Measurements from ENCODE around the gene ARHGEF28. TPM values are rescaled to one million over a fixed set of nuclear protein-coding genes. Genes with fewer than 3 reads are reported as not detected.

The ARHGEF28 gene
- total RNA-seq, 4 donors from 2014 or later = 9.8 to 18.7 (median 18.6) TPM

GRCh38 chr5:73861313-73861988 is 235.5 kb downstream of the ARHGEF28 start:
- H3K9me3 ChIP-seq = no peaks in the 10 kb centered on the region
- H3K27me3 ChIP-seq = no peaks in the 10 kb centered on the region
- no peak overlapping the region for H3K4me3 ChIP-seq
- no peaks in the 10 kb centered on the region for H3K4me1 ChIP-seq
- no peak for DNase-seq
- WGBS, 2 donors (ENCODE audit: low coverage in 1 of 2) = 50 to 88% methylated on average over 4 of the region's 4 CpGs
- intact Hi-C loops (cut with DNase I; ENCODE audit: low total_unique reads) (no loop called here), in situ Hi-C loops (cut with MboI; ENCODE audit: low pct_ligation_motif_present in 1 of 4, low pct_unique_long_range_greater_than_20kb in 1 of 4, low sequenced_read_pairs in 3 of 4) (no loop called here)
- H3K27ac ChIP-seq = no peak overlapping the region
- no peaks in the 10 kb centered on the region for H3K36me3 ChIP-seq
- TF ChIP-seq CTCF (IDR thresholded peaks at IDR 0.05) = no peak
- no peak for TF ChIP-seq POLR2AphosphoS5 (IDR thresholded peaks at IDR 0.05)
- TF ChIP-seq EP300 (IDR thresholded peaks at IDR 0.05; ENCODE audit: low read depth) = no peak
- no peak for TF ChIP-seq POLR2A (IDR thresholded peaks at IDR 0.05)

GRCh38 chr5:73862796-73863195 is 236.8 kb downstream of the ARHGEF28 start:
- no peak overlapping the region for H3K4me3 ChIP-seq
- H3K27me3 ChIP-seq = no peaks in the 10 kb centered on the region
- no peak for TF ChIP-seq EP300 (IDR thresholded peaks at IDR 0.05; ENCODE audit: low read depth)
- TF ChIP-seq CTCF (IDR thresholded peaks at IDR 0.05) = no peak
- TF ChIP-seq POLR2A (IDR thresholded peaks at IDR 0.05) = no peak
- no peak for TF ChIP-seq POLR2AphosphoS5 (IDR thresholded peaks at IDR 0.05)
- in situ Hi-C loops (cut with MboI; ENCODE audit: low pct_ligation_motif_present in 1 of 4, low pct_unique_long_range_greater_than_20kb in 1 of 4, low sequenced_read_pairs in 3 of 4) (no loop called here), intact Hi-C loops (cut with DNase I; ENCODE audit: low total_unique reads) (no loop called here)
- no peaks in the 10 kb centered on the region for H3K36me3 ChIP-seq
- H3K4me1 ChIP-seq = no peaks in the 10 kb centered on the region
- no peak for DNase-seq
- H3K9me3 ChIP-seq = no peaks in the 10 kb centered on the region
- H3K27ac ChIP-seq = no peak overlapping the region

- Histone ChIP-seq H3K9me3 (no peaks in the 10 kb centered on the region), H3K27ac (no peak overlapping the region), H3K4me1 (no peaks in the 10 kb centered on the region), H3K27me3 (no peaks in the 10 kb centered on the region), H3K4me3 (no peak overlapping the region), H3K36me3 (no peaks in the 10 kb centered on the region)
- TF ChIP-seq POLR2A (IDR thresholded peaks at IDR 0.05) (no peak), POLR2AphosphoS5 (IDR thresholded peaks at IDR 0.05) (no peak), CTCF (IDR thresholded peaks at IDR 0.05) (no peak), EP300 (IDR thresholded peaks at IDR 0.05; ENCODE audit: low read depth) (no peak)
- DNase-seq = no peak
- in situ Hi-C loops (cut with MboI; ENCODE audit: low pct_ligation_motif_present in 1 of 4, low pct_unique_long_range_greater_than_20kb in 1 of 4, low sequenced_read_pairs in 3 of 4) (no loop called here), intact Hi-C loops (cut with DNase I; ENCODE audit: low total_unique reads) (no loop called here)
- WGBS, 2 donors (ENCODE audit: low coverage in 1 of 2) = 84% methylated on average over 3 of the region's 3 CpGs; no CpG with 5 or more reads in 1 of the 2 donors
These were observed 237.9 kb downstream of the ARHGEF28 start for GRCh38 chr5:73863876-73864275.

GRCh38 chr5:73865315-73865714 is 239.3 kb downstream of the ARHGEF28 start:
- Histone ChIP-seq H3K4me1 (no peaks in the 10 kb centered on the region), H3K4me3 (no peak overlapping the region), H3K27me3 (no peaks in the 10 kb centered on the region), H3K9me3 (no peaks in the 10 kb centered on the region), H3K36me3 (no peaks in the 10 kb centered on the region), H3K27ac (no peak overlapping the region)
- no peak for DNase-seq
- TF ChIP-seq POLR2A (IDR thresholded peaks at IDR 0.05) (no peak), CTCF (IDR thresholded peaks at IDR 0.05) (no peak), POLR2AphosphoS5 (IDR thresholded peaks at IDR 0.05) (no peak), EP300 (IDR thresholded peaks at IDR 0.05; ENCODE audit: low read depth) (no peak)
- in situ Hi-C loops (cut with MboI; ENCODE audit: low pct_ligation_motif_present in 1 of 4, low pct_unique_long_range_greater_than_20kb in 1 of 4, low sequenced_read_pairs in 3 of 4) = no loop called here
- 80 to 89% methylated on average over 1 of the region's 1 CpG for WGBS, 2 donors (ENCODE audit: low coverage in 1 of 2)
- intact Hi-C loops (cut with DNase I; ENCODE audit: low total_unique reads) = no loop called here
